GM18498 (cell line): ENCODE data around the gene CELF2.

ENCODE experiments used
- ATAC-seq: cut with Tn5 transposase; IDR thresholded peaks from one replicate; pipeline ENCODE4 v1.9.1; 2021; ENCODE audit warnings: mild to moderate bottlenecking, moderate library complexity; ENCODE audit not compliant: unreplicated experiment

CELF2 gene

GRCh38 chr10:11093771-11094736 lies 76.4 kb downstream of the CELF2 start:
- ATAC-seq, result no peak

GRCh38 chr10:11095374-11095801 lies 77.7 kb downstream of the CELF2 start:
- ATAC-seq, result no peak

- no peak for ATAC-seq
These were observed 78.8 kb downstream of the CELF2 start for GRCh38 chr10:11096422-11096821.

- no peak for ATAC-seq
These were observed 80.0 kb downstream of the CELF2 start for GRCh38 chr10:11097686-11098085.

- ATAC-seq, result no peak
These were observed 81.0 kb downstream of the CELF2 start for GRCh38 chr10:11098666-11099065.

- no peak for ATAC-seq
These were observed 87.4 kb downstream of the CELF2 start for GRCh38 chr10:11104772-11105675.

- ATAC-seq, result no peak
These were observed 88.0 kb downstream of the CELF2 start for GRCh38 chr10:11105676-11106004.

- no peak for ATAC-seq
These were observed 89.1 kb downstream of the CELF2 start for GRCh38 chr10:11106621-11107374.

GRCh38 chr10:11107948-11108347 lies 90.3 kb downstream of the CELF2 start:
- ATAC-seq, result no peak

- no peak for ATAC-seq
These were observed 90.7 kb downstream of the CELF2 start for GRCh38 chr10:11108356-11108755.

- ATAC-seq, result no peak
These were observed 91.9 kb downstream of the CELF2 start for GRCh38 chr10:11109590-11109989.

GRCh38 chr10:11110539-11110938 lies 92.9 kb downstream of the CELF2 start:
- no peak for ATAC-seq

- ATAC-seq, result no peak
These were observed 93.8 kb downstream of the CELF2 start for GRCh38 chr10:11111490-11111889.

GRCh38 chr10:11112718-11113117 lies 95.0 kb downstream of the CELF2 start:
- ATAC-seq, result no peak

GRCh38 chr10:11113156-11113555 lies 95.5 kb downstream of the CELF2 start:
- no peak for ATAC-seq

- no peak for ATAC-seq
These were observed 96.6 kb downstream of the CELF2 start for GRCh38 chr10:11114269-11114668.

- ATAC-seq, result no peak
These were observed 97.7 kb downstream of the CELF2 start for GRCh38 chr10:11115337-11115736.

- ATAC-seq, result no peak
These were observed 98.7 kb downstream of the CELF2 start for GRCh38 chr10:11116361-11116760.

GRCh38 chr10:11116817-11117216 lies 99.1 kb downstream of the CELF2 start:
- no peak for ATAC-seq

GRCh38 chr10:11118686-11119085 lies 101.0 kb downstream of the CELF2 start:
- ATAC-seq, result no peak

- no peak for ATAC-seq
These were observed 102.2 kb downstream of the CELF2 start for GRCh38 chr10:11119843-11120242.
